ENCODE data around the gene NME4.
A peak's percentile ranks its signal among the peaks of the same experiment; 100 is the strongest.

The NME4 gene

DNA sequence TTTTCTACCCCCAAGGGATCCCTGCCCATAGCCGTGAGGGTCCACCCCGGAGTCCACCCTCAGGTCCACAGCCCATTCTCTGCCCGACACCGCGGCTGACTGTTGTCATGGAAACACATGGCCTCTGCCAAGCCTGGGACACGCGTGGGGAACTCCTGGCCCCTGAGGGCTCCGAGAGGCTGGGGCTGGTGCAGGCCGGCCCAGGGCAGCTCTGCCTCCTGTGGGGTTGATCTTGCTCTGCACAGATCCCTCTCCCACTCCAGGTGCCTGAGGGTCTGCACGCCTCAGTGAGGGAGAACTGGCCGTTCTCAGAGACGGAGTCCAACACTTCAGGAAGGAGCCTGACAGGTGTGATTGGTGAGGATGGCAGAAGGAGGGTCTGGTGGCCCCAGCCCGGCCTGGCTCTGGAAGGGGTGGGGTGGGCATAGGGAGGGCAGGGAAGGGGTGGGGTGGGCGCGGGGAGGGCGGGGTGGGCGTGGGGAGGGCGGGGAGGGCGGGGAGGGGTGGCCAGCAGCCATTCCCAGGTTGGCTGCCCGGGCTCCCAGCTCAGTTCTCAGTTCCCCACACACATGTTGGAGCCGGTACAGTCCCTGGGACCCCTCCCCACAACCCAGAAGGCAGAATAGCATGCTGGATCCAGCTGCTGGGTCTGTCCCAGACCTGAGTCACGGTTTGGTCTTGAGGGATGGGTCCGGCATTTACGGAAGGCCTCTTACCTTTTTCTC, 33.1 kb upstream of the NME4 start:
- no peak for DNase-seq

DNA sequence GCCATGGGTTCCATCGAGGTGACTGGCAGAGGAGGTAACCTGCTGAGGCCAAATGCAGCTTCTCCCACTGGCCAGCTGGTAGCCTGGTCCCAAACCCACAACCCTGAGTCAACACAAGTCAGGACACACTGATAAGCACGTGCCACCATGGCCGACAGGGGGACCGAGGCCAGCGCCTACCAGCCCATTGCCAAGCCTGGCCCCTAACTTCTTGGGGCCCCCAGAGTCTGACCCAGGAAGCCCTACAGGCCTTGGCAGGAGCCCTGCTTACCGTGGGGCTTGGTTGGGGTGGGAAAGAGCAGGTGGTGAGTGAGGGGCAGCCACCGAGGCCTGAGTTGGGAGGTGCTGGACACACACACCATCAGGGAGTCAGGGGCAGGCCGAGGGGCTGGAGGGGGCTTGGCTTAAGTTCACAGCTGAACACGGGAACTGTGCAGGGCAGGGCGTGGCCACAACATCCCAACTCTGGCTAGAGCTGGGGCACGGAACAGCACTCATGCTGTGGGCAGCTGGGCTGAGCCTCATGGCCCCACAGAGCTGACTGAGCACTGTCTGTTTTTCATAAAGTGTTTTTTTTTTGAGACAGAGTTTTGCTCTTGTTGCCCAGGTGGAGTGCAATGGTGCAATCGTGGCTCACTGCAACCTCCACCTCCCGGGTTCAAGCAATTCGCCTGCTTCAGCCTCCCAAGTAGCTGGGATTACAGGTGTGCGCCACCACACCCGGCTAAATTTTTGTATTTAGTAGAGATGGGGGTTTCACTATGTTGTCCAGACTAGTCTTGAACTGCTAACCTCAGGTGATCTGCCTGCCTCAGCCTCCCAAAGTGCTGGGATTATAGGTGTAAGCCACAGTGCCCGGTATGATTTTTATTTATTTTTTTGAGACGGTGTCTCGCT, 32.2 kb upstream of the NME4 start:
- no peak for DNase-seq

DNA sequence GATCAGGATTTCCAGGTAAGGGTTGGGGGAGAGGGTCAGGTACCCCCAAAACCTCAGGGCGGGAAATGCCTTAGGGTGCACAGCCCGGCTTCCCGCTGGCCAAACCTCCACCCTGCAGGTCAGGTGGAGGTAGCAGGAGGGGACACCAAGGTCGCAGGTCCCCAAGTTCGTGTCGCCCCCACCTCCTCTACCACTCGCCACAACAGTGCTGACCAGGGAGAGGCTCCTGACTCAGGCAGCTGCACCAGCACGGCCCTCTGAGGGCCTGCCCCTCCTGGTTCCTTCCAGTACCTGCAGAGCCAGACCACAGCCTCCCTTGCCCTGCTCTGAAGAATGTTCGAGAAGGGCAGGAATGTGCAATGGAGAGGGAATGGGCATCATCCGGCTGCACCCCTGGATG, 30.5 kb upstream of the NME4 start:
- DNase-seq = peak; percentile 18

DNA sequence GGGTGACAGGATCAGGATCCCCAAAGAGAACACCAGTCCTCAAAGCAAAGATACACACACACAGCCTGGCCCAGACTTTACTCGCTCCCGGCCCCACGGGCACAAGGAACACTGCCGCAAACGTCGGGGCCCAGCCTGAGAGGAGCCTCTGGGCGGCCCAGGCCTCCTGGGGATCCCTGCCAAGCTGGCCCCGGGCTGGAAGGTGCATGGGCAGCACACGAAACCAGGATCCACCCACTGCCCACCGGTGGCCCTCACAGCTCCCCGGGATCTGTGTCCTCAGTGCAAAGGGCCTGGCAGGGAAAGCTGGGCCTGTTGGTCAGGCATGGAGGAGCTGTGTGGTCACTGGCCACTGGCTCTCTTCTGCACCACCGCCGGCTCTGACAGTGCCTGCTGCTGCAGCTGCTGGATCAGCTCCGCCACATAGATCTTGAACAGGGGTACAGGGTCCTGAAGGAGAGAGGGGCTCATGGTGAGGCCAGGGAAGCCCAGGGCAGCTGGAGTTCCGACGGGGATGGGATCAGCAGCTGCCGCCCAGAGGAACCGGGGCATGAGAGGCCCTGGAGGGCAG, 29.6 kb upstream of the NME4 start:
- peak; percentile 26 for DNase-seq

DNA sequence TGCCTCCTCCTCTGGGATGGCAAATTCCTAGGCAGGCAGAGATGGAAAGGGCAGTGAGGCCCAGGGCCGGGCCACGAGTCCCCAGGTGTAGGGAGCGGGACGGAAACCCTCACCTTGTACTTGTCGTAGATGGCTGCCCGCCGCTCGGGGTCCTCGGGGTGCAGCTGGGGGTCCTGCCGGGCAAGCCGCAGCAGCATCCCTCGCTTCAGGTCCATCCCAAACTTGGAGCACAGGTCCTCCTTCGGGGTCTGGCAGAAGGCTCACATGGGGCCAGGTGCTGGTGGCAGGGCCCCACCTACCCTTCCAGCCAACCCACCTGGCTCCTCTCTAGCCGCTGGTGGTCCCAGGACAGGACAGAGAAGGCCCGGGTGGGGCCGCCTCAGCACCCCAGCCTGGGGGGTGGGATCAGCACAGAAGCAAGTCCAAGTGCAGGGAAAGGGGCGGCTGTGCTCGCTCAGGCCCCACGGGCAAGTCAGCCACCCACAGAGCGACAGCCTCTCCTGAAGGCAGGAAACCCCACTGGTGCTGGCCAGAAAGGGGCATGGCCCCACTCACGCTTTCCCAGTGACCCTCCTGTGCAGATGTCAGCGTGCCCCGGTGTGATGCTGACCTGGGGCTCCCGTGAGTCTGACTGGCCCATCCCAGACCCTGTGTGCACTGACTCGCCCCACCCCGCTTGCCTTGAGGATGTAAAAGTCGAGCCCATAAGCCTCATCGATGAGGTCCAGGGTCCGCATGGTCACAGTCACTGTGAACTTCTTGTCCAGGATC, 28.4 kb upstream of the NME4 start:
- peak; percentile 32 for DNase-seq

DNA sequence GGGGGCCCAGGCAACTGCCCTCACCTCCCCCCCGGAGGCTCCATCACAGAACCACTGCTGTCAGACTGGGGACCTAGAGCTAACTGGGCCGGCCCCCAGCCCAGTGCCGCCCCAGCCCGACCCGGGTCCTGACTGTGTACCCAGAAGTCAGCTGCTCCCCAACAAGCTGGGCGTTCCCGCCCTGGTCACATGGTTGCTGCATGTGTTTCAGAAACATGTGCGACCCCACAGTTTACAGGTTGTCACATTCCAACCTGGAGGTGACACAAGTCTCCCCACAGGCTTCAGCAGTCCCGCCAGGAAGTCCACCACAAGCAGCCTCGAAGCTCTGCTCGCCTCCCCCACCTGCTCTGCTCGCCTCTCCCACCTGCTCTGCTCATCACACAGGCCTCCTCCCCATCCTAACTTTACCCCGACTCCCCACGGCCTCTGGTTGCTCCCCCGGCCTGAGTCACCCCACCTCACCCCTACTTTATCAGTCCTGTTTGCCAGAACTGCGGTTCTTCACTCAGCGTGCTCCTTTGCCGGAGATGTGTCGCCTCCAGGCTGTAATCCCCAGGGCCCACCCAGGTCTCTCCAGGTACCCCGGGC, 27.6 kb upstream of the NME4 start:
- DNase-seq = peak; percentile 16

DNA sequence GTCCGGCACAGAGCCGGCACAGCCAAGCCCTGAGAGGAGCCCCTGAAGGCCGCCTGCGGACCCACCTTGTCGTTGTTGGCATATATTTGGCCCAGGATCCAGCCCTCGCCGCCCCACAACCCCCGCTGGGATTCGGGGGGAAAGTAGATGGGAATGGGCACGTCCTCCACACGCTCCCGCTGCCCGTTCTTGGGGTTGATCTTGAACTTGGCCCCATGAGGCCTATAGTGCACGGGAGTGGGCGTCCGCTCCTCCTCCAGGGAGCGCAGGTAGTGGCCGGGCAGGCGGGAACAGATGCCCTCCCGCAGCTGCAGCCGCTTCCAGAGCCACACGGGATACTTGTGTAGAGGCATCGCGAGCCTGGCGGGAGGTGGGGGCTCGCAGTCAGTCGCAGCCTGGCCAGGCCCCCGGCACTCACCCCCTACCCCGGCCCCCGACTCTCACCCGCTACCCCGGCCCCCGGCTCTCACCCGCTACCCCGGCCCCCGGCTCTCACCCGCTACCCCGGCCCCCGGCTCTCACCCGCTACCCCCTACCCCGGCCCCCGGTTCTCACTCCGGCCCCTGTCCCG, 27.0 kb upstream of the NME4 start:
- peak; percentile 46 for DNase-seq

DNA sequence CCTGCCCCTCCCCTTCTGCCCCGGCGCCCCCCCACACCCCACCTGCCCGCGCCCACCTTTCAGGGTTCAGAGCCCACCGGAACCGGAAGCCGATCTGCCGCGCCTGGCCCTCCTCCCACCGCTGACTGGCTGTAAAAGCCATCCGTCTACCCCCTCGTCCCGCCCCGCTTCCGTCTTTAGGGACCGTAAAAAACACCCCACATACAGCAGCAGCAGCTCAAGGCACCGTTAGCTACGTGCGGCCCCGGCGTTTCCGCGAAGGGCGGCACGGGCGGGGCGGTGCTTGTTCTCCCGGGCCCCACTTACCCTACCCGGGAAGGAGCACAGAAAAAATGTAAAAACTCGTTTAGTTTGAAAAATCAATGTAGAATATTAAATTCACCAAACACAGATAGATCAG, 26.6 kb upstream of the NME4 start, which contains the start of gene MRPL28:
TSS of gene MRPL28 (minus strand) at position 96 of the 400 bp plus-strand sequence. CDS start 320 bp downstream, outside the sequence.
- DNase-seq = peak; percentile 96

DNA sequence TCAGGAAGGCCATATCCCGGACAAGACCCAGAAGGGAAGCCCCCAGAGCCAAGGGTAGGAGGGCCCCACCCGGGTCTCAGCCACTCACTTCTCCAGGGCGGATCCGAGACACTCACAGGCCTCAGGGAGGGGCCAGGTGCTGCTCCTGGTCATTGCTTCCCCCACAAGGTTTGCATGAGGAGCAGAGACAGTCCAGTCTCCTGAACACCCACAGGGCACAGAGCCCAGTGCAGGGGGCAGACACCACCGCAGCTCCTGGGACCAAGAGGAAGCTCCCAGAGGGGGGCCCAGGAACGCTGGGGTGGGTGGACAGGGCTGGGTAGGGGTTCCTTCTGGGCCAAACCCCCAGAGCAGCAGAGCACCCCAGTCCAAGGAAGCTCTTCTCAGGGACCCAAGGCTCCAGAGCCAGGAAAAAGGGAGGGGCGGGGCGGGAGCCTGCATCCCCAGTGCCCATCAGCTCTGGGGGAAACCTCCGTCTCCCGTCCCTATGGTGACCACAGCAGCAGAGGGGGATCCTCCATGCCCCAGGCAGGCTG, 26.0 kb upstream of the NME4 start:
- peak; percentile 47 for DNase-seq

DNA sequence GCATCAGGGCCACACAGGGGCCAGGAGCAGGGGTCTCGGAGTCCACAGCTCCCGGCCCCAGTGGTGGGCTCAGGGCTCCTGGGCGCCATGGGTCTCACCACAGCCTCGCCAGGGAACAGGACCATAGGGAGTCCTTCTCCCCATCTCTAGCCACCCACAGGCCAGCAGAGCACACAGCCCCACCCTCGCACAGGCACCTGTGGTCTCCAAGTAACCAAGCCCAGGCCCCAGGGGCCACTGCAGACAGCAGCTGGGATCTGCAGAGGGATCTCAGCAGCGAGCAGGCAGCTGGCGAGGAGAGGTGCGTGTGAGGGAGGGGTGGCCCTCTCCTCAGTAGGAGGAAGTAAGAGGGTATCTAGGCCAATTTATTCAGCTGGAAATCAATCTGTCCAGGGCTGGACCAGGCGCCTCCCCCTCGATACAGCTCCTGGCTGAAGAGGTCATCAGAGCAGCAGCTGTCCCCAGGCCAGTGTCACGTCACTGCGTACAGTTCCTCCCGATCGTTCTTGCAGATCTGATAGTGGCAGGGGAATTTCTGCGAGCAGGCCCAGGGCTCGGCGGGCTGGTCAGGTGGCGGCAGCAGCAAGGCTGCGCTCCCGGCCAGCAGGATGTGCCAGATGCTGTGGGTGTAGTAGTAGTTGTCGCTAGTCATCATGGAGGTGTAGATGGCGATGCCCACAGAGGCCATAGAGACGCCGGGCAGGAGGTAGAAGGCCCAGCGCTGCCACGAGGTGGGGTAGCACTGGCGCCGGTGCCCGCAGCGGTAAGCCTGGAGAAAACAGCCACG, 25.3 kb upstream of the NME4 start:
- no peak for DNase-seq

DNA sequence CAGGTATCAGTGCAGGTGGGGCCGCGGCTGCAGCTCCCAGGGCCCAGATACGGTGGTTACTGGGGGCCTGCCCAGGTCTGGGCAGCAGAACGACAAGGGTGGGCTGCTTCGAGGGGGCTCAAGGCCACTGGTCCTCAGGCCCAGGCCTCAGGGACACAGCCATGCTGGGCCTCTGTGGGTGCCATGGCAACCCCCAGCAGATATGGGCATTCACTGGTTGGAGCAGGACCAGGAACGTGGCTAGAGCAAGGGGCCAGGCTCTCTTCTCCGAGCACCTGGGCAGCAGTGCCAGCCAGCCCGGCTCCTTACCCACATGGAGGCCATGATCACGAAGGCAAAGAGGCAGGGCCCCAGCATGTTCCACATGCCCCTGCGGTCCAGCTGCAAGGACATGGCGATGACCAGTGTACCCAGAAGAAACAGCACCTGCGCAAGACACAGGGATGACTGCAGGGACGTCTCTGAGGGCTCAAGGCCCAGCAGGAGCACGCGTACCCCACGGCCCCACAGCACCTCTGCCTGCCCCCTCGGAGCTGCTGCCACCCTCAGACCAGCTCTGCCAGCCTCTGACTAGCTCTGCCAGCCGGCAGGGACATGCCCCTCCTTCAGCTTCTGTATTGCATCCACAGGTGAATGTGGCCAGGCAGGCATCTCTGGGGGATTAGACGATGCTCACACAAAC, 24.6 kb upstream of the NME4 start:
- DNase-seq = peak; percentile 11

DNA sequence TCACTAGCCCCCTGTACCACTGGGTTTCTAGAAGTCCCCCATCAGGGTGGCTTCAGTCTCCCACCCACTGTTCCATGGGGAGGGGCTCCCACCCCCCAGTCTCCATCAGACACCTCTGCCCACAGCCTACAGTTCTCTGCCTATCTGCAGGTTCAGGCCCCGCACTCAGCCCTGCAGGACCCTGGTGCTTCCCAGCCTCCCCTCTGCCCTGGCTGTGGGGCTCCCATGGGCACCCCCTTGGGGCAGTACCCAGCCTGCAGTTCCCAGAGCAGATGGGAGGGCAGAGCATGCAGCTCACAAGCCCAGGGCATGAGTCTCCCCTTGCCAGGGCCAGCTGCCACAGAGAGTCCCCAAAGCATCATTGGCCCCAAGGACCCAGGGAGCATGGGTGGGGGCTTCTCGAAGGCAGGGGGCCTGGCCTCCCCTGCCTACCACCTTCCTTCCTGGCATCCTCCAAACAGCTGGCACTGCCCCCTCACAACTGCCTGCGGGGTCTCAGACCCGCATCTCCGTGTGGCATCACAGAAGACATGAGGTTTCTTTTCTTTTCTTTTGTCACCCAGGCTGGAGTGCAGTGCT, 23.9 kb upstream of the NME4 start:
- no peak for DNase-seq

DNA sequence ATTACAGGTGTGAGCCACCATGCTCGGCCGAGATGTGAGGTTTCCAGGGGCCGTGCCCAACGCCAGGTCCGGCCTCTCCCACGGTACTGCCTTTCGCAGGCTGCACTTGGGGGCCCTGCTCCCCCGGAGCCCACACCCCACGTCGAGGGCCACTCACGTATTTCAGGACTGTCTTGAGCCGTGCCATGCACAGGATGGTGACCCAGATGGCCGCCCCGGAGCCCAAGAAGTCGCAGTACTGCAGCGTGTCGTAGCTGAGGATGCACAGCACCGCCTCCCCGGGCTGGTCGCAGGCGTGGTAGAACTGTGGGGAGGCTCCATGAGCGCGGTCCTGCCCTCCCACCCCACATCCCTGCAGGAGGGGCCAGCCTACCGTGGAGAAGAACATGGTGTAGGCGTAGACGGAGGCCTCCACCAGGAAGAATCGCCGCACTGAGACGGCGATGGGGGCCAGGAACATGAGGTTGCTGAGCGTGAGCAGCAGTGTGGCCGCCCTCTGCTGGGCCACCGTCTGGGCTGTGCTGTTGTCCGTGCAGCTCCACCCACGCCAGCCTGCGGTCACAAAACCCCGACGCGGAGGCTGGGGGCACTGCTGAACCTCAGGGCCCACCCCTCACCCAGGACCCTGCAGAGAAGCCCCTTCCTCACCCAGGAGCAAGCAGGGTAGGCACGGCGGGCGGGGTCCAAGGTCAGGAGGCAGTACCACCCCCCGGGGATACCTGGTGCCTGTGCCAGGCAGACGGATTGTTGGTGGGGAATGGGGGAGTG, 23.0 kb upstream of the NME4 start:
- no peak for DNase-seq

DNA sequence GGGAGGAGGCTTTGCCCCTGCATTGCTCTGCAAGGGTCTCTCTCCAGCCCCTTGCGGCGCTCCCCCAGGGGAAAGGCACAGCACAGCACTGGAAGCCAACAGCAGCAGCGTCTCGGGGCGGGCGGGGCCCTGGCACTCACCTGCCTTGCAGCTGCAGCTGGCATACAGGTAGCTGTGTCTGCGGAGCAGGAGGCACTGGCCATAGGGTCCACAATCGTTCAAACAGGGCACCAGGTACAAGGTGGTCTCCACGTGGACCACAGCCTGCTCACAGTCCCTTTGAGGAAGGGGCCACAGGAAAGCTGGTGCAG, 22.4 kb upstream of the NME4 start:
- no peak for DNase-seq

DNA sequence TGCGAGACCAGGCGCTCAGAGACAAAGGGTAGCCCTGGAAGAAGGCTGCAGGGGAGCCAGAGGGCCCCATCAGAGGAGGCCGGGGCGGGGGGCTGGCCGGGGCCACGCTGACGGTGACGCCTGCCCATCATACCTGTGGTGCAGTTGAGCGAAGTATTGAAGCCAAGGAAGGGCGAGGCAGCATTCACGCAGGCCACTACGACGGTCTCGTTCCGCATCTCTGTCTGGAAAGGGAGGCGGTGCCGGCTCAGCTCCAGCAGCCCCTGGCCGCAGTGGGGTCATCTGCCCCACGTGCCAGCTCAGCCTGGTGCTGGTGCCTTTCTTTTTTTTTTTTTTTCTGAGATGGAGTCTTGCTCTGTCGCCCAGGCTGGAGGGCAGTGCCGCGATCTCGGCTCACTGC, 21.8 kb upstream of the NME4 start:
- no peak for DNase-seq

DNA sequence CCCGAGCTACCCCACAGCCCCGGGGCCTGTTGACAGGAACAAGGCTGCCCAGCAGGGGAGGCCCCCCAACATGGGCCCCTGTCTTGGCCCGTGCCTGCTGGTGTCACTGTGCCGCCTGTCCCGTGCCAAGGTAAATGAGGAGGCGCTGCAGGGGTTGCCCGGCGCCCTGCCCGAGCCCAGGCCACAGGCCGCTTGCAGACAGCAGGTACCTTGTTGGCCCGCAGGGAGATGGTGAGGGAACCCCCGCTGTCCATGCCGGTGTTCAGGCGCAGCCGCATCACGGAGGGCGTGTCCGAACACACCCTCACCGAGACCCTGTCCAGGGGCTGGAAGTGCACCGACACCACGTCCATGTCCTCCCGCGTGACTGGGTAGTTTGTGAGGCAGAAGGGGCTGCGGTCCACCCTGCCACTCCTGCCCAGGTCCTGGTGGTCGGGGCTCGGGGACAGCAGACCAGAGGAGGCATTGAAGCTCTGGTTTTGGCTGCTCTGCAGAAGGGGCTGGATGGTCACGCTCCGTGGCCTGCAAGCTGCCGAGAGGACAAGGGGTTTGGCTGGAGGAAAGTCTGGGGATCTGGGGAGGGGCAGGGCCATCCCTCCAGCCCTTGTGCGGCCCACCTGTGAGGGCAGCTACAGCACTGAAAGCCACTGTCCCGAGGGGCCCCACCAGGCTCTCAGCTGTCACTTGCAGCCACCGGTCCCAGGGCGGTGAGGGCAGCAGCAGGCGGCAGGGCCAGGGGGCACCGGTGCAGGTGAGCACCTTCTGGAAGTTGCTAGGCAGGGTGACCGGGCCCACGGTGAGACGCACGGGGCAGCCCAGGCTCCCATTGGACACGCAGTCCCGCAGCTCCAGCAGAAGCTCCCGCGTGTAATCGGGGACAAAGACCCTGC, 20.8 kb upstream of the NME4 start:
- DNase-seq = no peak

DNA sequence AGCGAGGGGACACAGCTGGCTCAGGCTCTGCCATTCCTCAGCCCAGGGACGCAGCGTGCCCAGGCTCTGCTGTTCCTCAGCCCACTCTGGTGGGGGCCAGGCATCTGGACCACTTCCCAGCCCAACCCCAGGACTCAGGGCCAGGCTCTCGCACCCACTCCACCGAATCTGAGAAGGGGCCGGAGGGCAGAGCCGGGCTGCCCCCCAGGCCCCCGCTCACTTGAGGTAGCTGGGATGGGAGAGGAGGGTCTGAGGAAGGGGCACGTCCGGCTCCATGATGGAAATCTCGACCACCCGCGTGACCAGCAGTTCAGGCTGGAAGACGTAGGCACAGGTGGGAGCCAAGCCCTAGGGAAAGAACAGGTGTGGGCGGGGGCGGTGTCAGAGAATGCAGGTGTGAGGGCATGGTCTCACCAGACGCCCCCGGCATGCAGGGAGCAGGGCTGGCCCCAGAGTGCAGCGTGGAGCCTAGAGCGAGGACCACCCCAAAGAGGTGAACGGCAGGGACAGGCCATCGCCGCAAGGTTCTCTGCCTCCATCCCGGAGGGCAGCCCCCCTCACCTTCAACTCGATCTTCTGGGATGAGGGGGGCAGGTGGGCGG, 20.1 kb upstream of the NME4 start:
- DNase-seq = no peak

DNA sequence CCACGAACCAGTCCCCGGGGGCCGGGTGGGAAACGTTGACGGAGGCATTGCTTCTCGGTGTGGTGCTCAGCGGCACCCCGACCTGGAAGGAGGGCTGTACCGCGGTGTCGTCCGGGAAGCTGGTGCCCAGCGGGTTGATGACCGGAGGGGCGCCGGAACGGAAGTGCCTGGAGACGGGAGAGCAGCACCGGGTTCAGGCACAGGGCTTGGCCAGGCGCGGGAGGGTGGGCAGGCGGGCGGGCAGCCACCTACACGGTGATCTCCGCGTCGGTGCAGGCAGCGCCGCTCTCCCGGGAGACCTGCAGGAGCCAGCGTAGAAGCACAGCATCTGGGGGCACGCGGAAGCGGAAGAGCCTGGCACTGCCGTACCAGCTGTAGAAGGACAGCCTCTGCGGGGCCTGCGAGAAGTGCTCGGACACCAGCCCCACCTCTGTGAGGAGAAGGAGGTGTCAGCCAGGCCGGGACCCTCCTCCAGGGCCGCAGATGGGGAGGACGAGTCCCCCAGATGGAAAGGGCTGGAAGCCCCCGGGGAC, 19.5 kb upstream of the NME4 start:
- DNase-seq = no peak

Measured in left hindlimb (tissue), 1 donor.